Thyroid gland (tissue), 4 donors: ENCODE measurements around the gene SLC17A8.

ENCODE experiments used
- POLR2A ChIP-seq, 2 donors: fragments of 450-650 bp; IDR thresholded peaks; one replicate each; pipeline ENCODE4 v1.6.1; 2017; ENCODE audit warnings: antibody characterized with exemption in 2 of 2, mild to moderate bottlenecking in 2 of 2, moderate library complexity in 1 of 2
- TF ChIP-seq, protein P1 (sequence below), 6 experiments: fragments of 200-600 bp in 3 of 6; fragments of 450-650 bp in 3 of 6; sonication (generic) in 3 of 6; IDR thresholded peaks; one replicate each; pipeline ENCODE4 v1.5.1; 2016 to 2019; ENCODE audit warnings: antibody characterized with exemption in 6 of 6, mild to moderate bottlenecking in 2 of 6, inconsistent platforms in 1 of 6, moderate library complexity in 1 of 6

DNA sequence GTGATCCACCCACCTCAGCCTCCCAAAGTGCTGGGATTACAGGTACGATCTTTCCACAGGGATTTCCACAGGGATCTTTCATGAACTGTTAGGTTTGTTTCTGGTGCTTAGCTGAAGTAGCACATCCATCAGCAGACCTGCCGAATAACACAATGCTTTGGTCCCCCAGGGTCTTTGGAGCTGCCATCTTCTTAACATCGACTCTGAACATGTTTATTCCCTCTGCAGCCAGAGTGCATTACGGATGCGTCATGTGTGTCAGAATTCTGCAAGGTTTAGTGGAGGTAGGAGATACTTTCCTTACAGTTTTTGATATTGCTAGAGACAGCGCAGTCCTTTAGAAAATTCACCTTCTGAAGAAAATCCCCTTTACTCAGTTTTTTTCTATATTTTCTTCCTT, 36.3 kb downstream of the SLC17A8 start:
- TF ChIP-seq, protein P1, sequence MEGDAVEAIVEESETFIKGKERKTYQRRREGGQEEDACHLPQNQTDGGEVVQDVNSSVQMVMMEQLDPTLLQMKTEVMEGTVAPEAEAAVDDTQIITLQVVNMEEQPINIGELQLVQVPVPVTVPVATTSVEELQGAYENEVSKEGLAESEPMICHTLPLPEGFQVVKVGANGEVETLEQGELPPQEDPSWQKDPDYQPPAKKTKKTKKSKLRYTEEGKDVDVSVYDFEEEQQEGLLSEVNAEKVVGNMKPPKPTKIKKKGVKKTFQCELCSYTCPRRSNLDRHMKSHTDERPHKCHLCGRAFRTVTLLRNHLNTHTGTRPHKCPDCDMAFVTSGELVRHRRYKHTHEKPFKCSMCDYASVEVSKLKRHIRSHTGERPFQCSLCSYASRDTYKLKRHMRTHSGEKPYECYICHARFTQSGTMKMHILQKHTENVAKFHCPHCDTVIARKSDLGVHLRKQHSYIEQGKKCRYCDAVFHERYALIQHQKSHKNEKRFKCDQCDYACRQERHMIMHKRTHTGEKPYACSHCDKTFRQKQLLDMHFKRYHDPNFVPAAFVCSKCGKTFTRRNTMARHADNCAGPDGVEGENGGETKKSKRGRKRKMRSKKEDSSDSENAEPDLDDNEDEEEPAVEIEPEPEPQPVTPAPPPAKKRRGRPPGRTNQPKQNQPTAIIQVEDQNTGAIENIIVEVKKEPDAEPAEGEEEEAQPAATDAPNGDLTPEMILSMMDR (IDR thresholded peaks at IDR 0.05) = no peak
- no peak for TF ChIP-seq POLR2A (IDR thresholded peaks at IDR 0.05)
